ENCODE data around the gene IL1RAPL2.

The IL1RAPL2 gene

GRCh38 chrX:105190252-105190853 is 624.4 kb downstream of the IL1RAPL2 start:
- H3K4me3 ChIP-seq (ENCODE audit: control insufficient read depth, low read depth, low read length) = no peak overlapping the region
- peak; percentile 73 for TF ChIP-seq CTCF (IDR thresholded peaks at IDR 0.05; ENCODE audit: control insufficient read depth, insufficient read depth, low read depth, low read length, missing control alignments)
- DNase-seq (ENCODE audit: low read depth) = peak; percentile 3

GRCh38 chrX:105191878-105192277 is 625.9 kb downstream of the IL1RAPL2 start:
- DNase-seq (ENCODE audit: low read depth) = no peak
- TF ChIP-seq CTCF (IDR thresholded peaks at IDR 0.05; ENCODE audit: control insufficient read depth, insufficient read depth, low read depth, low read length, missing control alignments) = peak; percentile 51
- no peak overlapping the region for H3K4me3 ChIP-seq (ENCODE audit: control insufficient read depth, low read depth, low read length)

GRCh38 chrX:105209406-105209805 is 643.4 kb downstream of the IL1RAPL2 start:
- TF ChIP-seq CTCF (IDR thresholded peaks at IDR 0.05; ENCODE audit: control insufficient read depth, insufficient read depth, low read depth, low read length, missing control alignments) = no peak
- H3K4me3 ChIP-seq (ENCODE audit: control insufficient read depth, low read depth, low read length) = no peak overlapping the region
- no peak for DNase-seq (ENCODE audit: low read depth)

- no peak for DNase-seq (ENCODE audit: low read depth)
- H3K4me3 ChIP-seq (ENCODE audit: control insufficient read depth, low read depth, low read length) = no peak overlapping the region
- TF ChIP-seq CTCF (IDR thresholded peaks at IDR 0.05; ENCODE audit: control insufficient read depth, insufficient read depth, low read depth, low read length, missing control alignments) = peak; percentile 27
Observed at GRCh38 chrX:105210258-105210657, 644.3 kb downstream of the IL1RAPL2 start.

GRCh38 chrX:105211066-105211575 is 645.1 kb downstream of the IL1RAPL2 start:
- DNase-seq (ENCODE audit: low read depth) = no peak
- no peak overlapping the region for H3K4me3 ChIP-seq (ENCODE audit: control insufficient read depth, low read depth, low read length)
- TF ChIP-seq CTCF (IDR thresholded peaks at IDR 0.05; ENCODE audit: control insufficient read depth, insufficient read depth, low read depth, low read length, missing control alignments) = no peak

- no peak for TF ChIP-seq CTCF (IDR thresholded peaks at IDR 0.05; ENCODE audit: control insufficient read depth, insufficient read depth, low read depth, low read length, missing control alignments)
- no peak overlapping the region for H3K4me3 ChIP-seq (ENCODE audit: control insufficient read depth, low read depth, low read length)
- DNase-seq (ENCODE audit: low read depth) = no peak
Observed at GRCh38 chrX:105219454-105220401, 653.7 kb downstream of the IL1RAPL2 start.
